Cardiac muscle cell (in vitro differentiated cells and primary cell): ENCODE results near the gene DOK6. TPM values are rescaled to one million over a fixed set of nuclear protein-coding genes. Genes with fewer than 3 reads are reported as not detected.
"Not testable (repeated sequence)": the region's sequence is repeated elsewhere in the genome, so short reads cannot be mapped to it uniquely, and the experiment has no call there.

ENCODE experiments used
- DNase-seq, 2 donors: peaks; one replicate each; pipeline versions ENCODE4 v3.0.0 to v3.0.0-alpha.2; 2010 to 2017; ENCODE audit warnings: low read depth in 1 of 2, low spot score in 1 of 2
- H3K27ac ChIP-seq: fragments of 200-600 bp; sonication (generic); 2 replicates; pipeline ENCODE4 v1.5.1; 2016
- H3K27me3 ChIP-seq: fragments of 200-600 bp; sonication (generic); 2 replicates; pipeline ENCODE4 v1.6.0; 2016; ENCODE audit warnings: control low read depth
- H3K36me3 ChIP-seq: fragments of 200-600 bp; sonication (generic); 2 replicates; pipeline ENCODE4 v1.5.1; 2016; ENCODE audit warnings: control low read depth
- H3K4me1 ChIP-seq: fragments of 200-600 bp; sonication (generic); 2 replicates; pipeline ENCODE4 v1.8.1; 2017; ENCODE audit warnings: low read depth, mild to moderate bottlenecking, mixed run types
- H3K4me3 ChIP-seq: fragments of 200-600 bp; sonication (generic); 2 replicates; pipeline ENCODE4 v1.5.1; 2016; ENCODE audit warnings: mild to moderate bottlenecking
- H3K9me3 ChIP-seq: fragments of 200-600 bp; sonication (generic); 2 replicates; pipeline ENCODE4 v1.5.1; 2017; ENCODE audit warnings: low read depth, mild to moderate bottlenecking, control low read depth
- polyA plus RNA-seq: library from polyadenylated mRNA; unstranded; fragments of >200 nt; fragmentation: Nextera tagmentation; extraction: Ambion mirVana; gene quantifications from 2 replicates; pipeline ENCODE4 v1.2.1, GENCODE V29; 2016
- total RNA-seq: library from RNA; depleted of rRNA; stranded (reverse); fragments of >200 nt; gene quantifications from 2 replicates; pipeline ENCODE4 v1.2.3, GENCODE V29; 2016
- TF ChIP-seq, protein P1 (sequence below): IDR thresholded peaks from 2 replicates; pipeline ENCODE4 v1.5.1; 2012; ENCODE audit warnings: low read depth, mild to moderate bottlenecking, low read length

DOK6 gene
- total RNA-seq (8.1 and 13.9 TPM in 2 replicates), polyA plus RNA-seq (13.2 and 25.2 TPM in 2 replicates)

DNA sequence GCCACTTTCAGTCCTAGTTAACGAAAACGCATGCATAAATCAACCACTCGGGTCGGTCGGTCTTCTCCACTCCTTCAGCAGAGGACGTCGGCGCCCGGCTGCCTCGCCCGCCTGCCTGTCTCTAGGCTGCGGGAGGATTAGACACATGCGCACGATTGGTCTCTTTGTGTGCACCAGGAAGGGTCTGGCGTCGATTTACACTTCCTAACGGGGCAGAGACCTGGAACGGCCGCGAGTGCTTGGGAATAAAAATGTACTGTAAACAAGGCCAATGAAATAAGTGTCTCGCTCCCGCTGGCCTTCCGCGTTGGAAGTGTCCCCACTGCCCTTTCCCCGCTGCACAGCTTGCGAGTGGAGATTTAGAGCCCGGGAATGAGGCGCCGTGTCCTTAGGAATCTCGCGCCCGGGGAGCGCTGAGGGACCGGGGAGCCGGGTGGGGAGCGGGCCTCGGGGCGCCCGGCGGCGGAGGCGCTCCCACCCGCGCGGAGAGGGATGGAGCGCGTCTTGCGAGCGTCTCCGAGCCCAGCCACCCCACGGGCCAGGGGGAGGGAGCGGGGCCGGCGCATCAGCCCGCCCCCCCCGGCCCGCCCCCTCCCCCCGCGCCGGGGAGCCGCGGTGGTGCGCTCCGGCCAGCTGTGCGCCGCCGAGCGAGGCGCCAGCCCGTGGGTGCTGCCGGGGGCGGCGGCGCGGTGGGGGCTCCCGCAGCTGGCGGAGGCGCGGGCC lies at the start of gene DOK6:
TSS of gene DOK6 (plus strand) at position 636 of the 723 bp plus-strand sequence.
- TF ChIP-seq, protein P1, sequence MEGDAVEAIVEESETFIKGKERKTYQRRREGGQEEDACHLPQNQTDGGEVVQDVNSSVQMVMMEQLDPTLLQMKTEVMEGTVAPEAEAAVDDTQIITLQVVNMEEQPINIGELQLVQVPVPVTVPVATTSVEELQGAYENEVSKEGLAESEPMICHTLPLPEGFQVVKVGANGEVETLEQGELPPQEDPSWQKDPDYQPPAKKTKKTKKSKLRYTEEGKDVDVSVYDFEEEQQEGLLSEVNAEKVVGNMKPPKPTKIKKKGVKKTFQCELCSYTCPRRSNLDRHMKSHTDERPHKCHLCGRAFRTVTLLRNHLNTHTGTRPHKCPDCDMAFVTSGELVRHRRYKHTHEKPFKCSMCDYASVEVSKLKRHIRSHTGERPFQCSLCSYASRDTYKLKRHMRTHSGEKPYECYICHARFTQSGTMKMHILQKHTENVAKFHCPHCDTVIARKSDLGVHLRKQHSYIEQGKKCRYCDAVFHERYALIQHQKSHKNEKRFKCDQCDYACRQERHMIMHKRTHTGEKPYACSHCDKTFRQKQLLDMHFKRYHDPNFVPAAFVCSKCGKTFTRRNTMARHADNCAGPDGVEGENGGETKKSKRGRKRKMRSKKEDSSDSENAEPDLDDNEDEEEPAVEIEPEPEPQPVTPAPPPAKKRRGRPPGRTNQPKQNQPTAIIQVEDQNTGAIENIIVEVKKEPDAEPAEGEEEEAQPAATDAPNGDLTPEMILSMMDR = no peak
- DNase-seq = peak; percentile 92 to 95
- Histone ChIP-seq H3K4me1 (peaks cover 11% of the 10 kb centered on the region), H3K4me3 (peak within 1 kb of the TSS; percentile 93), H3K27ac (peak within 1 kb of the TSS; percentile 88), H3K9me3 (no peaks in the 10 kb centered on the region), H3K27me3 (peaks cover 9% of the 10 kb centered on the region), H3K36me3 (no peaks in the 10 kb centered on the region)

DNA sequence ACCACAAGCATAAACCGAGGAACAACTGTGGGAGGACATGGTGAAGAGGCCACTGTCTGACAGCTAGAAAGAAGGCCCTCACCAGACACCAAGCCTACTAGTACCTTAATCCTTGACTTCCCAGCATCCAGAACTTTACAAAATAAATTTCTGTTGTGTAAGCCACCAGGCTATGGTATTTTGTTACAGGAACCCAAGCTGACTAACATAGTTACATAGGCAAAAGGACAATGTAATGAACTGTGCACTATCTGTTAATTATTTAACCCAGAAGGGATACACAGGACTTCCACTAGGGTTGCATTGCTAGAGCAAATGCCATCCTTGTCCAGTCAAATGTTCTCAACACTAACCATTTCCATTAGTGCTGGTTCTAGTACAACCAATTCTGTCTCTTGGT lies 47.7 kb upstream of the DOK6 start:
- Histone ChIP-seq H3K4me3 (no peak overlapping the region), H3K27me3 (no peaks in the 10 kb centered on the region), H3K4me1 (no peaks in the 10 kb centered on the region), H3K36me3 (no peaks in the 10 kb centered on the region), H3K27ac (no peak overlapping the region), H3K9me3 (no peaks in the 10 kb centered on the region)
- TF ChIP-seq, protein P1 = no peak
- DNase-seq = no peak

DNA sequence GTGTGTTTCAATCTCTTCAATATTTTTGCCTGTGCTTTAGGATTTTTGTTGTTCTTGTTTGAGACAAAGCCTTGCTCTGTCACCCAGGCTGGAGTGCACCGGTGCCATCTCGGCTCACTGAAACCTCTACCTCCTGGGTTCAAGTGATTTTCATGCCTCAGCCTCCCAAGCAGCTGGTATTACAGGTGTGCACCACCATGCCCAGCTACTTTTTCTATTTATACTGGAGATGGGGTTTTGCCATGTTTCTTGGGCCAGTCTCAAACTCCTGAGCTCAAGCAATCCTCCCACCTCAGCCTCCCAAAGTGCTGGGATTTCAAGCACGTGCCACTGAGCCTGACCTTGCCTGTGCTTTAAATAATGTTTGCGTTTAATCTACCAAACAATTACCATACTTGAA lies 43.1 kb upstream of the DOK6 start:
- TF ChIP-seq, protein P1 = no peak
- no peaks in the 10 kb centered on the region for H3K9me3 ChIP-seq

DNA sequence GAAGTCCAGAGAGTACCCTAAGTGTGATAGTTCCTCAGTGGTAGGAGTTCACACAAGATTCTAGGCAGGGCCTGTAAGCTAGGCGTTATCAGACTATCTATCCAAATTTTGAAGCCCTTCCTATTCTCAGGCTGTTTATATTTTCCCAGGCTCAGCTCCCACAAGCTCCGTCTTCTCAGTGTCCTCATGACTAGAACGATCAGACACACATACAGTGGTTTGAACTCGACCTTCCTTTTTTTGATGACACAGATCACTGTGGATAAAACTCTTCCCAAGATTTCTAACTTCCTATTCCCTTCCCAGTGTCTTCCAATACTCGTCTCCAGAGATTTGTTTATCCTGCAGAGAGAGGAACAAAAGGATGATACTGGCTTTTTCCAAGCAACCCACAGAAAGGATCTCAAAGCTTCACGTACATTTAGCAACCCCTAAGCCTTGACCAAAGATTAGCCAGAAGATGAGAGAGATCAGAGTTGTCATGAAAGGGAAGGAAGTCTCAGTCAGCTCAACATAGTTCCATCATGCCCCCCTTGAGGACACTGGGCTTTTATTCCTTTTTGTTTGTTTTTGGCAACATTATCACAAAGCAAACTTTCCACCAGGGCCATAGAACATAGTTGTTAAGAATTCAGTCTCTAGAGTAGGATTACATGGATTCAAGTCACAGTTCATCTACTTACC lies 42.3 kb upstream of the DOK6 start:
- Histone ChIP-seq H3K9me3 (no peaks in the 10 kb centered on the region), H3K36me3 (no peaks in the 10 kb centered on the region), H3K4me1 (no peaks in the 10 kb centered on the region), H3K4me3 (no peak overlapping the region), H3K27me3 (no peaks in the 10 kb centered on the region), H3K27ac (no peak overlapping the region)
- DNase-seq = no peak
- TF ChIP-seq, protein P1 = no peak

More for the DNA sequence above, 43.1 kb upstream of the DOK6 start:
- Histone ChIP-seq H3K27ac (no peak overlapping the region), H3K36me3 (no peaks in the 10 kb centered on the region), H3K27me3 (no peaks in the 10 kb centered on the region), H3K4me1 (no peaks in the 10 kb centered on the region), H3K4me3 (no peak overlapping the region)
- no peak for DNase-seq

DNA sequence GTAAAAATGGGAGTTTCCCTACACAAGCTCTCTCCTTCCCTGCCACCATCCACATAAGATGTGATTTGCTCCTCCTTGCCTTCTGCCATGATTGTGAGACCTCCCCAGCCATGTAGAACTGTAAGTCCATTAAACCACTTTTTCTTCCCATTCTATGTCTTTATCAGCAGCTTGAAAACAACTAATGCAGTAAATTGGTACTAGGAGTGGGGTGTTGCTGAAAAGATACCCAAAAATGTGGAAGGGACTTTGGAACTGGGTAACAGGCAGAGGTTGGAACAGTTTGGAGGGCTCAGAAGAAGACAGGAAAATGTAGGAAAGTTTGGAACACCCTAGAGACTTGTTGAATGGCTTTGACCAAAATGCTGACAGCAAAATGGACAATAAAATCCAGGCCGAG lies 40.9 kb upstream of the DOK6 start:
- DNase-seq, H3K4me3 ChIP-seq, H3K4me1 ChIP-seq, H3K27ac ChIP-seq, H3K27me3 ChIP-seq, H3K36me3 ChIP-seq, H3K9me3 ChIP-seq: not testable (repeated sequence)

DNA sequence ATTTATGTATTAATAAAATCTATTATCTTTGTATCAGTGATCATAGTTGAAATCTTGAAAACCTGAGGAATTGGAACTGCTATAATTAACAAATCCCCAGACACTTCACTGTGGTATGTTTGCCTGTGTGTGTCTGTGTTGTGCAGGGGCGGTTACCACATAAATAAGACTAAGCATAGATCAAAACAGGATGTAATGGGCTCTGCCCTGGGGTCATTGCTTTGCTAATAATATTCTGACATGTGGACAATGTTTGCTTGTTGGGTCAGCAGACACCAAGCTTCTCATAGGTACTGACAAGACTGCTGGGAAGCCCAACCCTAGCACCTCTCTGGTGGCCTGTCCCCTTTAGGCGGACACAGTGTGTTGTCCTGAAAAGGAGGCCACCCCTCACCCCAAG lies 35.8 kb upstream of the DOK6 start:
- Histone ChIP-seq H3K27ac (no peak overlapping the region), H3K27me3 (no peaks in the 10 kb centered on the region), H3K36me3 (no peaks in the 10 kb centered on the region), H3K4me3 (no peak overlapping the region), H3K4me1 (peaks cover 11% of the 10 kb centered on the region), H3K9me3 (no peaks in the 10 kb centered on the region)
- DNase-seq = no peak
- TF ChIP-seq, protein P1 = no peak
